Osteoblast (primary cell): ENCODE data around the gene DHX35. TPM values are rescaled to one million over a fixed set of nuclear protein-coding genes. Genes with fewer than 3 reads are reported as not detected.

Source experiments
- DNase-seq: peaks from one replicate; pipeline ENCODE4 v3.0.0; 2011; ENCODE audit warnings: low spot score, mixed read lengths; ENCODE audit not compliant: insufficient read length; ENCODE audit errors: missing footprints
- H2AFZ ChIP-seq: 2 replicates; pipeline ENCODE4 v1.6.0; 2011; ENCODE audit warnings: mild to moderate bottlenecking, low read length
- H3K27ac ChIP-seq: 2 replicates; pipeline ENCODE4 v1.5.1; 2011; ENCODE audit warnings: mild to moderate bottlenecking, low read depth, low read length, moderate library complexity
- H3K27me3 ChIP-seq: 2 replicates; pipeline ENCODE4 v1.6.0; 2012; ENCODE audit warnings: mild to moderate bottlenecking, control low read depth, inconsistent platforms, low read length, moderate library complexity; ENCODE audit not compliant: insufficient read depth
- H3K36me3 ChIP-seq: 2 replicates; pipeline ENCODE4 v1.5.1; 2011; ENCODE audit warnings: mild to moderate bottlenecking, low read length, control low read depth, moderate library complexity; ENCODE audit not compliant: insufficient read depth
- H3K4me1 ChIP-seq: 2 replicates; pipeline ENCODE4 v1.5.1; 2011; ENCODE audit warnings: mild to moderate bottlenecking, low read length, control low read depth, moderate library complexity; ENCODE audit not compliant: insufficient read depth
- H3K4me2 ChIP-seq: 2 replicates; pipeline ENCODE4 v1.6.0; 2011; ENCODE audit warnings: mild to moderate bottlenecking, low read length; ENCODE audit not compliant: insufficient read depth
- H3K4me3 ChIP-seq: fragments of 200-600 bp; sonication (generic); 3 replicates; pipeline ENCODE4 v1.5.1; 2012; ENCODE audit warnings: mild to moderate bottlenecking, low read length, inconsistent platforms; ENCODE audit not compliant: insufficient read depth
- H3K79me2 ChIP-seq: 2 replicates; pipeline ENCODE4 v1.6.0; 2012; ENCODE audit warnings: mild to moderate bottlenecking, low read length, control low read depth, inconsistent platforms; ENCODE audit not compliant: insufficient read depth
- H3K9me3 ChIP-seq: 2 replicates; pipeline ENCODE4 v1.5.1; 2011; ENCODE audit warnings: low read depth, low read length, control low read depth
- H4K20me1 ChIP-seq: 2 replicates; pipeline ENCODE4 v1.6.0; 2012; ENCODE audit warnings: mild to moderate bottlenecking, low read length, control low read depth; ENCODE audit not compliant: insufficient read depth
- CTCF ChIP-seq: IDR thresholded peaks from 2 replicates; pipeline ENCODE4 v1.5.1; 2011; ENCODE audit warnings: mild to moderate bottlenecking, low read depth, low read length, moderate library complexity; ENCODE audit errors: extremely low read depth
- total RNA-seq: library from RNA; depleted of rRNA; stranded (reverse); fragments of >200 nt; gene quantifications from 2 replicates; pipeline ENCODE4 v1.2.3, GENCODE V29; 2012

The DHX35 gene
- total RNA-seq, 1 donor, result 10.5 TPM

- no peak for DNase-seq
These were observed 10.5 kb upstream of the DHX35 start for GRCh38 chr20:38951611-38952010.

GRCh38 chr20:38952153-38952552 lies 10.0 kb upstream of the DHX35 start:
- DNase-seq, result no peak
- TF ChIP-seq CTCF, result no peak

More at GRCh38 chr20:38951611-38952010, 10.5 kb upstream of the DHX35 start:
- Histone ChIP-seq H3K27ac (no peak overlapping the region), H3K27me3 (no peaks in the 10 kb centered on the region), H3K36me3 (peaks cover 30% of the 10 kb centered on the region), H3K9me3 (no peaks in the 10 kb centered on the region), H2AFZ (no peak overlapping the region), H3K4me2 (no peak overlapping the region), H3K4me3 (no peak overlapping the region), H4K20me1 (no peaks in the 10 kb centered on the region), H3K79me2 (peaks cover 4% of the 10 kb centered on the region), H3K4me1 (no peaks in the 10 kb centered on the region)
- TF ChIP-seq CTCF, result no peak

GRCh38 chr20:38953630-38954340 lies 8.4 kb upstream of the DHX35 start:
- no peak overlapping the region for H3K27ac ChIP-seq
- H3K4me2 ChIP-seq, result no peak overlapping the region
- no peaks in the 10 kb centered on the region for H3K9me3 ChIP-seq
- H3K4me3 ChIP-seq, result no peak overlapping the region
- peaks cover 12% of the 10 kb centered on the region for H3K36me3 ChIP-seq
- DNase-seq, result no peak
- TF ChIP-seq CTCF, result no peak
- H3K4me1 ChIP-seq, result no peaks in the 10 kb centered on the region
- no peaks in the 10 kb centered on the region for H4K20me1 ChIP-seq
- H3K27me3 ChIP-seq, result no peaks in the 10 kb centered on the region
- no peaks in the 10 kb centered on the region for H3K79me2 ChIP-seq
- peak overlapping the region; percentile 2 for H2AFZ ChIP-seq

More at GRCh38 chr20:38952153-38952552, 10.0 kb upstream of the DHX35 start:
- Histone ChIP-seq H3K27ac (no peak overlapping the region), H3K9me3 (no peaks in the 10 kb centered on the region), H3K36me3 (peaks cover 26% of the 10 kb centered on the region), H2AFZ (no peak overlapping the region), H3K4me2 (no peak overlapping the region), H3K4me1 (no peaks in the 10 kb centered on the region), H3K4me3 (no peak overlapping the region), H3K79me2 (peaks cover under 1% of the 10 kb centered on the region), H3K27me3 (no peaks in the 10 kb centered on the region), H4K20me1 (no peaks in the 10 kb centered on the region)

- peaks cover 2% of the 10 kb centered on the region for H3K36me3 ChIP-seq
- H3K79me2 ChIP-seq, result peaks cover under 1% of the 10 kb centered on the region
- H3K4me2 ChIP-seq, result no peak overlapping the region
- DNase-seq, result no peak
- H3K27me3 ChIP-seq, result no peaks in the 10 kb centered on the region
- H3K4me3 ChIP-seq, result no peak overlapping the region
- peaks cover 7% of the 10 kb centered on the region for H3K4me1 ChIP-seq
- no peak overlapping the region for H3K27ac ChIP-seq
- no peak overlapping the region for H2AFZ ChIP-seq
- no peaks in the 10 kb centered on the region for H3K9me3 ChIP-seq
- no peak for TF ChIP-seq CTCF
- no peaks in the 10 kb centered on the region for H4K20me1 ChIP-seq
These were observed 4.8 kb upstream of the DHX35 start for GRCh38 chr20:38957235-38957876.
